PC-3 (cell line): Measurements from ENCODE around the gene FAF2. TPM values are rescaled to one million over a fixed set of nuclear protein-coding genes. Genes with fewer than 3 reads are reported as not detected.
"Not testable (repeated sequence)": the region's sequence is repeated elsewhere in the genome, so short reads cannot be mapped to it uniquely, and the experiment has no call there.

Source experiments
- ATAC-seq: fragments of 200-7000 bp; cut with Tn5 transposase; 2 replicates; pipeline ENCODE4 v1.9.1; 2020; ENCODE audit warnings: mild to moderate bottlenecking, moderate library complexity
- BruUV-seq: library from RNA; stranded (reverse); fragments of 400-500 nt; replicated peaks from 2 replicates; lab custom pipeline; 2021; lab: Mats Ljungman, UMichigan
- CTCF ChIA-PET: fragments of 300-600 bp; sonication (Branson Sonifier 250); formaldehyde crosslinking; loops from one replicate; lab custom pipeline; 2022; ENCODE audit warnings: antibody characterized with exemption; lab: Charles Lee
- POLR2A ChIA-PET: fragments of 300-600 bp; sonication (Branson Sonifier 250); formaldehyde crosslinking; loops from one replicate; lab custom pipeline; 2022; ENCODE audit warnings: antibody characterized with exemption; ENCODE audit not compliant: unreplicated experiment; lab: Charles Lee
- DNase-seq: peaks from one replicate; pipeline ENCODE4 v3.0.0-alpha.2; 2015
- H2AFZ ChIP-seq: fragments of 300-600 bp; sonication (generic); 2 replicates; pipeline ENCODE4 v1.6.0; 2016; ENCODE audit warnings: antibody characterized with exemption, low read length
- H3F3A ChIP-seq: fragments of 300-600 bp; sonication (generic); one replicate; pipeline ENCODE4 v1.6.0; 2017; ENCODE audit warnings: antibody characterized with exemption, low read length, control low read depth, mild to moderate bottlenecking; ENCODE audit not compliant: unreplicated experiment
- H3K27ac ChIP-seq: fragments of 300-600 bp; sonication (generic); 2 replicates; pipeline ENCODE4 v1.5.1; 2016; ENCODE audit warnings: mild to moderate bottlenecking, low read length
- H3K27me3 ChIP-seq: fragments of 300-600 bp; sonication (generic); 2 replicates; pipeline ENCODE4 v1.6.1; 2016; ENCODE audit warnings: low read length, mixed read lengths
- H3K36me3 ChIP-seq: fragments of 300-600 bp; sonication (generic); 2 replicates; pipeline ENCODE4 v1.6.1; 2016; ENCODE audit warnings: low read depth, mixed run types, low read length, mixed read lengths
- H3K4me1 ChIP-seq: fragments of 300-600 bp; sonication (generic); 2 replicates; pipeline ENCODE4 v1.5.1; 2016; ENCODE audit warnings: low read length; ENCODE audit not compliant: insufficient read depth
- H3K4me2 ChIP-seq: fragments of 300-600 bp; sonication (generic); 2 replicates; pipeline ENCODE4 v1.6.0; 2016; ENCODE audit warnings: low read length
- H3K4me3 ChIP-seq: fragments of 300-600 bp; sonication (generic); 2 replicates; pipeline ENCODE4 v1.5.1; 2016; ENCODE audit warnings: mild to moderate bottlenecking, low read length, mixed read lengths
- H3K79me2 ChIP-seq: fragments of 300-600 bp; sonication (generic); 2 replicates; pipeline ENCODE4 v1.6.1; 2017; ENCODE audit warnings: low read length, mixed read lengths
- H3K9ac ChIP-seq: fragments of 300-600 bp; sonication (generic); 2 replicates; pipeline ENCODE4 v1.6.0; 2016; ENCODE audit warnings: mild to moderate bottlenecking, low read length
- H3K9me2 ChIP-seq: fragments of 300-600 bp; sonication (generic); replicated peaks from 2 replicates; pipeline ENCODE4 v1.6.1; 2016; ENCODE audit warnings: mixed run types, low read length, mixed read lengths
- H3K9me3 ChIP-seq: fragments of 300-600 bp; sonication (generic); 2 replicates; pipeline ENCODE4 v1.6.1; 2016; ENCODE audit warnings: low read length, mixed read lengths
- H4K20me1 ChIP-seq: fragments of 300-600 bp; sonication (generic); 2 replicates; pipeline ENCODE4 v1.6.1; 2016; ENCODE audit warnings: low read length, mixed read lengths
- CTCF ChIP-seq: fragments of 300-600 bp; sonication (generic); conservative IDR thresholded peaks from 2 replicates; pipeline ENCODE4 v1.5.1; 2017; ENCODE audit warnings: antibody characterized with exemption, low read depth, mild to moderate bottlenecking, low read length
- EZH2 ChIP-seq: fragments of 300-600 bp; sonication (generic); IDR thresholded peaks from one replicate; pipeline ENCODE4 v1.6.1; 2017; ENCODE audit warnings: antibody characterized with exemption, mild to moderate bottlenecking, low read length; ENCODE audit not compliant: unreplicated experiment
- EZH2phosphoT487 ChIP-seq: fragments of 300-600 bp; sonication (generic); IDR thresholded peaks from 2 replicates; pipeline ENCODE4 v1.6.1; 2018; ENCODE audit warnings: mild to moderate bottlenecking, antibody characterized with exemption, low read length, borderline replicate concordance
- intact Hi-C: fragments of 100-400 bp; cut with micrococcal nuclease; formaldehyde crosslinking; loops from 2 replicates; pipeline ENCODE4 v1.9.0; 2023
- total RNA-seq: library from RNA; depleted of rRNA; stranded (reverse); fragments of >200 nt; gene quantifications from 2 replicates; pipeline ENCODE4 v1.2.3, GENCODE V29; 2014

Gene FAF2
- total RNA-seq, 1 experiment from 2014 or later = 51.4 TPM

GRCh38 chr5:176548967-176549444, 100.8 kb downstream of the FAF2 start, which contains the start of gene CDHR2:
Gene CDHR2 (plus strand): TSS chr5:176549342. CDS start chr5:176565353, 16,011 bp downstream.
- no peak within 1 kb of the TSS for H3K4me3 ChIP-seq
- H3K79me2 ChIP-seq = peaks cover 13% of the 10 kb centered on the region
- no peak within 1 kb of the TSS for H3K4me2 ChIP-seq
- peaks cover 48% of the 10 kb centered on the region for H3K4me1 ChIP-seq
- no peaks in the 10 kb centered on the region for H3K27me3 ChIP-seq
- TF ChIP-seq EZH2phosphoT487 (no peak), CTCF (no peak), EZH2 (no peak)
- ChIA-PET POLR2A (no interaction called here), CTCF (no interaction called here)
- H4K20me1 ChIP-seq = no peaks in the 10 kb centered on the region
- H3K9ac ChIP-seq = no peak within 1 kb of the TSS; the same call in 1 of the 2 replicates
- no peak within 1 kb of the TSS for H2AFZ ChIP-seq
- no peaks in the 10 kb centered on the region for H3K36me3 ChIP-seq
- H3K27ac ChIP-seq = peak within 1 kb of the TSS; percentile 16
- no peaks in the 10 kb centered on the region for H3F3A ChIP-seq
- no peak for ATAC-seq
- no peaks in the 10 kb centered on the region for H3K9me2 ChIP-seq
- DNase-seq = no peak
- no TSS peak for BruUV-seq
- H3K9me3 ChIP-seq = no peaks in the 10 kb centered on the region
- intact Hi-C loops = no loop called here

- TF ChIP-seq CTCF (no peak), EZH2phosphoT487 (no peak), EZH2 (no peak)
Observed at GRCh38 chr5:176549871-176550270, 101.7 kb downstream of the FAF2 start.

DNA sequence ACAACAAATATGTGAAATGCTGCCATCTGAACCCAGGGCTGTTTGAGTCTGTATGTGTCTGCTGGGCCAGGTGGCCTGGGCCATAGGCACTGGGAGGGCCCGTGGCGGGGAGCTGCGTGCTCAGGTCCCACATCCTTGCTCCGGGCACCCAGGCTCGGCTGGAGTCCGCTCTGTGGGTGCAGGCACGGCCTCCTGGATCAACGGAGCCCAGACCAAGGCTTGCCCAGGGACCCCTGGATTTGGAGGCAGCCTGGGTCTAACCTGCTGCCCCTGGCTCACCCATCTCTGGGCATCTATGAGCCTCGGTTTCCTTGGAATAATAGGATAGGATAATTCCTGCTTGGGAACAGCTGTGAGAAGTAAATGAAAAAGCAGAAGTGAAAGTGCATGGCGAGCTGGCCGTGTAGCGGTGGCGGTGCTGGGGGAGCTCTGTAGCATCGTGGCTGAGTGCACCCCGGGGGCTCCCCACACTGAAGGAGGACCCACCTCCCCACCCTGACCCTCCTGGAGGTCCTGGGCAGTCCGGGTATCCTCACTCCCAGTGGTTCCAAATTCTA, 102.2 kb downstream of the FAF2 start:
- TF ChIP-seq EZH2phosphoT487 (no peak), CTCF (no peak), EZH2 (no peak)
- ChIA-PET CTCF (no interaction called here), POLR2A (no interaction called here)
- DNase-seq = no peak
- no peaks in the 10 kb centered on the region for H3K36me3 ChIP-seq
- H3K27ac ChIP-seq = no peak overlapping the region
- peaks cover 41% of the 10 kb centered on the region for H3K4me1 ChIP-seq
- no peaks in the 10 kb centered on the region for H3K9me3 ChIP-seq
- intact Hi-C loops = no loop called here
- H3F3A ChIP-seq = no peaks in the 10 kb centered on the region
- no peak overlapping the region for H3K4me2 ChIP-seq
- no peak overlapping the region for H2AFZ ChIP-seq
- no peaks in the 10 kb centered on the region for H4K20me1 ChIP-seq
- no TSS peak for BruUV-seq
- ATAC-seq = no peak
- H3K9ac ChIP-seq = no peak overlapping the region
- H3K9me2 ChIP-seq = no peaks in the 10 kb centered on the region
- H3K27me3 ChIP-seq = no peaks in the 10 kb centered on the region
- peaks cover under 1% of the 10 kb centered on the region; the same call in 1 of the 2 replicates for H3K79me2 ChIP-seq
- no peak overlapping the region for H3K4me3 ChIP-seq

More at GRCh38 chr5:176549871-176550270, 101.7 kb downstream of the FAF2 start:
- Histone ChIP-seq H3K4me1 (peaks cover 44% of the 10 kb centered on the region), H3K4me3 (no peak overlapping the region), H3K9me3 (no peaks in the 10 kb centered on the region), H3F3A (no peaks in the 10 kb centered on the region), H3K36me3 (no peaks in the 10 kb centered on the region), H4K20me1 (no peaks in the 10 kb centered on the region), H3K4me2 (no peak overlapping the region), H2AFZ (no peak overlapping the region), H3K9me2 (no peaks in the 10 kb centered on the region), H3K27ac (no peak overlapping the region), H3K9ac (no peak overlapping the region), H3K79me2 (peaks cover 6% of the 10 kb centered on the region), H3K27me3 (no peaks in the 10 kb centered on the region)
- POLR2A ChIA-PET = no interaction called here
- CTCF ChIA-PET = no interaction called here
- no peak for ATAC-seq
- no TSS peak for BruUV-seq
- no peak for DNase-seq
- intact Hi-C loops = no loop called here

- H3K9me2 ChIP-seq, H3K27ac ChIP-seq, H3K9ac ChIP-seq, H3K9me3 ChIP-seq, H2AFZ ChIP-seq, POLR2A ChIA-PET, ATAC-seq, H3F3A ChIP-seq, intact Hi-C loops, H3K27me3 ChIP-seq, H3K79me2 ChIP-seq, BruUV-seq, H3K36me3 ChIP-seq, H3K4me3 ChIP-seq, H3K4me2 ChIP-seq, CTCF ChIA-PET, DNase-seq, H4K20me1 ChIP-seq: not testable (repeated sequence)
- peaks cover 41% of the 10 kb centered on the region for H3K4me1 ChIP-seq
Observed at GRCh38 chr5:176550937-176551336, 102.8 kb downstream of the FAF2 start.
